HG03097 (cell line): ENCODE data around the gene KNDC1.

Source experiments
- ATAC-seq: cut with Tn5 transposase; IDR thresholded peaks from one replicate; pipeline ENCODE4 v1.9.1; 2021; ENCODE audit not compliant: unreplicated experiment, low FRiP score

The KNDC1 gene

GRCh38 chr10:133235932-133236331, 75.9 kb downstream of the KNDC1 start:
- no peak for ATAC-seq

DNA sequence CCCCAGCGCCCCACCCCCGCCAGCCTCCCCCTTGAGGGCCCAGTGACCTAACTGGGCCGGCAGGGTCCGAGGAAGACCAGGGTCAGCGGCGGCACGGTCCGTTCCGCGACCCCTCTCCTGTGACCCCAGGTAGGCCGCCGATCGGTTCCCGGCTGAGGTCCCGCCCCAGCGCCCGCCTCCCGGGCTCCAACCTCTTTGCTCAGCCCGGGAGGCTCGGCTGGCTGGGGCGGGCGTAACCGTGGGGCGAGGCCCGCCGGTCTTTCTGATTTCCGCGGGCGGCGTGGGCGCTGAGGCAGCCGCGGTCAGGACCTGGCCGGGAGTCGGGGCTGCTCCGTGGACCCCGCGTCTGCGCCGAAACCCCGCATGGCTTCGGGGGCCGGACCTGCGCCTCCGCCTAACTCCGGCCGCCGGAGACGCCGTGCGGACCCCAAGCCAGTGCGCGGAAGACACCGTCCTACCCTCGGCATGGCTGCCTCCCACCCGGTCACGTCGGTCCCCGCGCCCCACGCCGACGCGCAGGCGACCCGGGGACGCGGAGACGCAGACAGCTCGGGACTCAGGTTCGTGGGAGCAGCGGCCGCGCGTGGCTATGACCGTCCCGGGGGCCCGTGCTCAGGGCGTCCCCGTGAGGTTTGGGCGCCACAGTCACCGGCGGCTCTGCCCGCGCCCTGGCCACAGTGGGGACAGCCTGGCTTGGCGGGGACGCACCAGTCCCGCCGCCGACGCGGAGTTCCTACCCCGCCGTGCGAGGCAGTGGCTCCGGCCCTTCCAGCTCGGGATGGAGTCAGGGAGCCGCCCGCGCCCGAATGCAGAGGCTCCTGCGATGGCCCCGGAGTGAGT, 76.6 kb downstream of the KNDC1 start:
- ATAC-seq = no peak

GRCh38 chr10:133237241-133237587, 77.2 kb downstream of the KNDC1 start:
- no peak for ATAC-seq

DNA sequence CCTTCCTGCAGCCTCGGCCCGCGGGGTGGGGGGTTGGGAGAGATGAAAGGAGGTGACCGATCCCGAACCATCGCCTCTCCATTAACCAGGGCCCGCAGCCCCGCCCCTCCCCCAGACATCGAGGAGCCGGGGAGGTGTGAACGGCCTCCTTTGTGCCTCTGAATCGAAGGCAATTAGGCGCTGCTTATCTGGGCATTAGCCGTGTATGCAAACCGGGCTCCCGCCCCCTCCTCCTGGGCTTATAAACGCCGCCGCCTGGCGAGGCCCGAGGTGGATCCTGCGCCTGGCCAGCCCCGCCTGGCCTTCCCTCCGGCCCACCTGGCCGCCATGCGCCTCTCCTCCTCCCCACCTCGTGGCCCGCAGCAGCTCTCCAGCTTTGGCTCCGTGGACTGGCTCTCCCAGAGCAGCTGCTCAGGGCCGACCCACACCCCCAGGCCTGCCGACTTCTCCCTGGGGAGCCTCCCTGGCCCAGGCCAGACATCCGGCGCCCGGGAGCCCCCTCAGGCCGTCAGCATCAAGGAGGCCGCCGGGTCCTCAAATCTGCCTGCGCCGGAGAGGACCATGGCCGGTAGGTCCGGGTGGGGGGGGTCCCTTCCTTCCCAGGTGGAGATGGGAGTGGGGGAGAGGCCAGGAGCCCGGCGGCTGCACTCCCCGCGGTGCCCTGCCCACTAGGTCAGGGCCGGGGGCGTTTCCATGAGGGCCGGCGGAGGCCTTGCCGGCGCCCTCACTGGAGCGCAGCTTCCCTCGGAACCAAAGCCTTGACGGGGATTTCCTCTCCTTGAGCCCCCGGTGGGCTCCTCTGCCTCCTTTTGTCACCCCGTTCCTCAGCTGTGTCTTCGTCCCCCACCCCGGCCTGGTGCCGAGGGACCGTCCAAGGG, 77.8 kb downstream of the KNDC1 start, which contains the start of gene VENTX:
TSS of gene VENTX (plus strand) at position 268 of the 878 bp plus-strand sequence. CDS start at position 328, 60 bp downstream.
- ATAC-seq = no peak

DNA sequence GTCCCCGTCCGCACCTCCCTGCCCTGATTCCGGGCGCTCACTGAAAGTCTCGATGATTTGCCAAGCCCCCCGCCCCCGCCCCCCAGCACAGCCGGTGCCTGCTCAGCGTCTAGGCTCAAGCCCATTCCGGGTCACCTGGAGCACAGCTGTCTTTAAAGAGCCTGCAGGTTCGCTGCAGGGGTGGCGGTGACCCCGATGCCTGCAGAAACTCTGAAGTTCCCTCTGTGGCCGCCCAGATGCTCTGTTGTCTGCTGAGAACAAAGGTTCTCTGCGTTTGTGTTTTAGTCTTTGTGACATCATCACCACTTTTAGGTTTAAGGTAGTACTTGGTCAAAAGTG, 78.4 kb downstream of the KNDC1 start:
- no peak for ATAC-seq

GRCh38 chr10:133239990-133240389, 80.0 kb downstream of the KNDC1 start:
- no peak for ATAC-seq

GRCh38 chr10:133241501-133242205, 81.6 kb downstream of the KNDC1 start:
- ATAC-seq = no peak

DNA sequence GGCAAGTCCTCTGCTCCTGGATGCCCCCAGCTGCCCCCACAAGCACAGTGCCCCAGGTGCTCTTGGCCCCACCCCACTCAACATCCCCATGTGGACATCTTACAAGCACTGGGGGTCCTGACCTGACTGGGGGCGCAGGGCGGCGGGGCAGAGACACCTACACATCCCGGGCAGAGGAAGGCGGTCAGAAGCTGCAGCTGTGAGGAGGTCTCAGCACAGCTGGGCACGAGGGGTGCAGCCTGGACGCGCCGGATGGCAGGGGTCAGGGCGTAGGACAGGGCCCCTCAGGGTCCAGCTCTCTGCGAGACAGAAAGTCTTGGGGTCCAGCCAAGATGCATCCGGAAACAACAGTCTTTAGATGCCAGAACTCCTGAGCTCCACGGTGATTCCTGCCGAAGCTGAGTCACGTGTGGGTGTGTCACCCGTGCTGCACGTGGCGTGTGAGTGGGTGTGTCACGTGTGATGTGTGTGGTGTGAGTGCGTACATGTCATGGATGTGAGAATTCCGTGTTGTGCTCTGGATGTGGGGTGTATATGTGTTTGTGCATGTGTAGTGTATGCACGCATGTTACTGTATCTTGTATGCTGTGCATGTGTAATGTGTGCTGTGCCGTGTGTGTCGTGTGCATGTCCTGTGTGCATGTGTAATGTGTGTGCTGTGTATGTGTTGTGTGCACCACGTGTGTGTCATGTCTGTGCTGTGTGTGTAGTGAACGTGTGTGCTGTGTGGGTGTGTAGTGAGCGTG, 82.8 kb downstream of the KNDC1 start:
- ATAC-seq = no peak

GRCh38 chr10:133243593-133243992, 83.6 kb downstream of the KNDC1 start:
- ATAC-seq = no peak

- no peak for ATAC-seq
Observed at GRCh38 chr10:133245439-133246235, 85.6 kb downstream of the KNDC1 start.

- no peak for ATAC-seq
Observed at GRCh38 chr10:133246236-133246626, 86.2 kb downstream of the KNDC1 start.

DNA sequence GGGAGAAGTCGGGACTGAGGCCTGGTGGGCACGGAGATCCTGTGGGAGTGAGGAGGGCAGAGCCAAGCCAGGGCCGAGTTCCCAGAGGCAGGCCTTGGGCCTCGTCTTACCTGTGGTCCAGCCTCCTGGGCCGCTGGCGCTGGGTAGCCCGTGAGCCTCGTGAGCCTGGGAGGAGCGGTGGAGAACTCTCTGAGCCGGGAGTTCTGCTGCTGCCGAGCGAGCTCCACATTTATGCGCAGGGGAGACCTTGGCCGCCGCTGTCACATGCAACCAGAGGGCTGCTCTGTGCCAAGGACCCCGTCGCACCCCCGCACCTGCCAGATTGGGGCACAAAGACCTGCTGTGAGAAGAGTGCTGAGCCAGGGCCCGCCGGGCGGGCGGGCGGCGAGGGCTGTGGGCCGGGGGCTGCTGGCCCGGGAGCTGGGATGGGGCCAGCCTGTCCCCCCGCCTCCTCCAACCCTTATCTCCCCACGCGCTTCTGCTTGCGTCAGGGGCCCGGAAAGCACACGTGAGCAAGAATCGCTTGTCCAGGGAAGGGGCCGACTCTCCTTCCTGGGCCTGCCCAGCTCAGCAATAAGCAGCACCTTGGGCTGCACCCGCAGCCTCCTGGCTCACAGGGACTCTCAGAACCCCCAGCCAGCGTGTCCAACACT, 87.8 kb downstream of the KNDC1 start:
- no peak for ATAC-seq

DNA sequence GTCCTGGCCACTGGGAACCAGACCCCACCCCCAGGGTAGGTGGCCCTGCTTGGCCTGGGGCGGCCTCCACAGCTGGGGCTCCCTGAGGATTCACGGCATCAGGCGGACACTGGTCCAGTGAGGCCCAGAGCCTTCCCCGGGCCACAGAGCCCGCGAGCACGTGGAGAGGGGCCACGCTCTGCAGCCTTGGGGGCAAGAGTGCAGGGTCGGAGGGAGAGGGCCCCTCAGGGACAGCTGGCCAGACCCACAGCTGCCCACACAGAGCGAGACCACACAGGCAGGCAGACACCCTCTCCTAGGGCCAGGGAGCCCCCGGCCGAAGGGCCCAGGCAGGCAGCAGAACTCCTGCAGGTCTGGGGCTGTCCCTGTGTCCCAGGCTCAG, 88.3 kb downstream of the KNDC1 start:
- ATAC-seq = no peak

DNA sequence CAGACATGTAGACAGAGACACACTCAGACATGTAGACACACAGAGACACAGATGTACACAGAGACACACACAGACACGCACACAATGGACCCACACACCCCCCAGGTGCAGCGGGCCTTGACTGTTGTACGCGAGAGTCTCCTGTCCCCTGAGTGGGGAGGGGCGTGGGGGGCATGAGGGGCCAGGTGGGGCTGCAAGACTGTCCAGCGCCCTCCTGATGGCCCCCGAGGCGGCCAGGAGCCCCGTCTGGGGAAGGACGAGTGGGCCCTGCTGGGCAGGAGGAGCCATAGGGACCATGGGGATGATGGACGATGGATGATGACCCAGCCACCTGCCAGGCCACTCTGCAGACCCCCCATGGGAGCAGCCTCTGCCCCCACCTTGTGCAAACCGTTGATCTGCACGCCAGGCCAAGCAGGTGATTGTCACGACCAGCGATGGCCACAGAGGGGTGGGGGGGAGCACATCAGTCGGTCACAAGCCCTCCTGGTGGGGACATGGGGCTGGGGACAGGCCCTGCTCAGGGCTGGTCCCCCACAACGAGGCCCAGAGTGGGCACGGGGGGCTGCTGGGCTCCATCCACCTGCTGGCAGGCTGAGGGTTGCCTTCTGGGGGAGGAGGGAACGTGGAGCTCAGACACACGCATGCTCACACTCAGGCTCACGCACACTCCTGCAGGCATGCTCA, 89.2 kb downstream of the KNDC1 start:
- ATAC-seq = no peak

- ATAC-seq = no peak
Observed at GRCh38 chr10:133249975-133250754, 90.1 kb downstream of the KNDC1 start.

GRCh38 chr10:133251388-133252222, 91.6 kb downstream of the KNDC1 start:
- no peak for ATAC-seq

- no peak for ATAC-seq
Observed at GRCh38 chr10:133252223-133252552, 92.2 kb downstream of the KNDC1 start.
